HG03196 (cell line): ENCODE measurements around the gene SOX2.

Experiments used
- ATAC-seq: cut with Tn5 transposase; IDR thresholded peaks from one replicate; pipeline ENCODE4 v1.9.1; 2021; ENCODE audit not compliant: unreplicated experiment

SOX2 gene

GRCh38 chr3:181711325-181712135, at the start of gene SOX2:
TSS of gene SOX2 (plus strand) at chr3:181711925. CDS start at chr3:181712361, 436 bp downstream.
- no peak for ATAC-seq

- peak; percentile 79 for ATAC-seq
Measured at GRCh38 chr3:181683563-181683962, 28.2 kb upstream of the SOX2 start.

- no peak for ATAC-seq
Measured at GRCh38 chr3:181687190-181687589, 24.5 kb upstream of the SOX2 start.

- no peak for ATAC-seq
Measured at GRCh38 chr3:181687731-181688130, 24.0 kb upstream of the SOX2 start.

GRCh38 chr3:181689546-181689945, 22.2 kb upstream of the SOX2 start:
- no peak for ATAC-seq

- ATAC-seq: no peak
Measured at GRCh38 chr3:181690769-181691168, 21.0 kb upstream of the SOX2 start.

- no peak for ATAC-seq
Measured at GRCh38 chr3:181691901-181692300, 19.8 kb upstream of the SOX2 start.

GRCh38 chr3:181692311-181693145, 19.2 kb upstream of the SOX2 start:
- ATAC-seq: no peak

GRCh38 chr3:181693280-181693679, 18.4 kb upstream of the SOX2 start:
- ATAC-seq: no peak

GRCh38 chr3:181694805-181695660, 16.7 kb upstream of the SOX2 start:
- ATAC-seq: no peak

GRCh38 chr3:181695661-181696491, 15.8 kb upstream of the SOX2 start:
- no peak for ATAC-seq

- ATAC-seq: no peak
Measured at GRCh38 chr3:181696626-181697230, 15.0 kb upstream of the SOX2 start.

- no peak for ATAC-seq
Measured at GRCh38 chr3:181698263-181698954, 13.3 kb upstream of the SOX2 start.

GRCh38 chr3:181699171-181699903, 12.4 kb upstream of the SOX2 start:
- ATAC-seq: no peak

GRCh38 chr3:181700168-181701087, 11.3 kb upstream of the SOX2 start:
- peak; percentile 69 for ATAC-seq

- no peak for ATAC-seq
Measured at GRCh38 chr3:181701096-181701495, 10.6 kb upstream of the SOX2 start.

GRCh38 chr3:181703601-181704420, 7.9 kb upstream of the SOX2 start:
- no peak for ATAC-seq
